IMR-90 (cell line): Measurements from ENCODE around the gene DIP2C. TPM values are rescaled to one million over a fixed set of nuclear protein-coding genes. Genes with fewer than 3 reads are reported as not detected.

Source experiments
- ATAC-seq: fragments of 200-7000 bp; cut with Tn5 transposase; 2 replicates; pipeline ENCODE4 v1.9.1; 2020; ENCODE audit warnings: low read depth, mild to moderate bottlenecking, moderate library complexity
- BruUV-seq: library from RNA; stranded (reverse); fragments of 400-500 nt; replicated peaks from 2 replicates; lab custom pipeline; 2021; lab: Mats Ljungman, UMichigan
- CTCF ChIA-PET: fragments of 300-600 bp; formaldehyde crosslinking; extraction: SDS; loops from one replicate; lab custom pipeline; 2021; ENCODE audit warnings: antibody characterized with exemption; lab: Yijun Ruan, JAX
- POLR2A ChIA-PET: fragments of 300-600 bp; sonication (Branson Sonifier 250); formaldehyde crosslinking; loops from one replicate; lab custom pipeline; 2022; ENCODE audit warnings: antibody characterized with exemption; ENCODE audit not compliant: unreplicated experiment; lab: Charles Lee
- DNase-seq: peaks from one replicate; pipeline ENCODE4 v3.0.0; 2013
- H2AFZ ChIP-seq: replicated peaks from 2 replicates; pipeline ENCODE3; 2013; ENCODE audit warnings: low read length, mild to moderate bottlenecking; ENCODE audit not compliant: poor library complexity
- H2AK5ac ChIP-seq: 2 replicates; pipeline ENCODE4 v1.6.1; 2013; ENCODE audit warnings: low read depth, low read length, inconsistent platforms
- H2AK9ac ChIP-seq: replicated peaks from 2 replicates; pipeline ENCODE3; 2013; ENCODE audit warnings: mild to moderate bottlenecking, low read depth, low read length, moderate library complexity; ENCODE audit not compliant: poor library complexity
- H2BK120ac ChIP-seq: 2 replicates; pipeline ENCODE4 v1.6.1; 2013; ENCODE audit warnings: low read depth, low read length, inconsistent platforms
- H2BK15ac ChIP-seq: 3 replicates; pipeline ENCODE4 v1.6.1; 2013; ENCODE audit warnings: low read depth, low read length, inconsistent platforms
- H2BK20ac ChIP-seq: 2 replicates; pipeline ENCODE4 v1.6.1; 2013; ENCODE audit warnings: low read depth, mild to moderate bottlenecking, inconsistent platforms, low read length, moderate library complexity
- H2BK5ac ChIP-seq: 2 replicates; pipeline ENCODE4 v1.6.1; 2013; ENCODE audit warnings: mild to moderate bottlenecking, low read depth, low read length, inconsistent platforms; ENCODE audit not compliant: poor library complexity, severe bottlenecking
- H3K14ac ChIP-seq: replicated peaks from 2 replicates; pipeline ENCODE4 v1.6.1; 2013; ENCODE audit warnings: low read depth, low read length, inconsistent platforms
- H3K18ac ChIP-seq: 2 replicates; pipeline ENCODE4 v1.6.1; 2013; ENCODE audit warnings: low read depth, low read length, control low read depth
- H3K23ac ChIP-seq: 2 replicates; pipeline ENCODE4 v1.6.1; 2013; ENCODE audit warnings: low read depth, low read length, inconsistent platforms
- H3K27ac ChIP-seq: 2 replicates; pipeline ENCODE4 v1.5.1; 2013; ENCODE audit warnings: mild to moderate bottlenecking, control low read depth, low read length; ENCODE audit not compliant: insufficient read depth
- H3K27me3 ChIP-seq: 2 replicates; pipeline ENCODE4 v1.6.1; 2013; ENCODE audit warnings: low read length; ENCODE audit not compliant: control insufficient read depth, insufficient read depth
- H3K36me3 ChIP-seq: 2 replicates; pipeline ENCODE4 v1.6.1; 2013; ENCODE audit warnings: low read length, mixed read lengths; ENCODE audit not compliant: control insufficient read depth, insufficient read depth
- H3K4ac ChIP-seq: 2 replicates; pipeline ENCODE4 v1.6.1; 2013; ENCODE audit warnings: low read depth, low read length, inconsistent platforms
- H3K4me1 ChIP-seq: 2 replicates; pipeline ENCODE4 v1.6.1; 2013; ENCODE audit warnings: low read length, mixed read lengths; ENCODE audit not compliant: control insufficient read depth, insufficient read depth
- H3K4me2 ChIP-seq: 2 replicates; pipeline ENCODE4 v1.6.1; 2013; ENCODE audit warnings: low read depth, mild to moderate bottlenecking, control low read depth, low read length, moderate library complexity
- H3K4me3 ChIP-seq: 2 replicates; pipeline ENCODE4 v1.5.1; 2013; ENCODE audit warnings: low read depth, mild to moderate bottlenecking, control low read depth, low read length, moderate library complexity; ENCODE audit not compliant: insufficient read depth
- H3K56ac ChIP-seq: 2 replicates; pipeline ENCODE4 v1.6.1; 2013; ENCODE audit warnings: low read length, inconsistent platforms; ENCODE audit not compliant: insufficient read depth; ENCODE audit errors: extremely low read depth
- H3K79me1 ChIP-seq, 2 experiments: 2 replicates each; pipeline ENCODE4 v1.6.1; 2013; ENCODE audit warnings: low read length in 2 of 2, inconsistent platforms in 1 of 2, low read depth in 1 of 2
- H3K9ac ChIP-seq: 2 replicates; pipeline ENCODE4 v1.6.1; 2013; ENCODE audit warnings: low read depth, low read length, control low read depth
- H3K9me1 ChIP-seq: 2 replicates; pipeline ENCODE4 v1.6.1; 2013; ENCODE audit warnings: low read length, inconsistent platforms; ENCODE audit not compliant: insufficient read depth
- H3K9me3 ChIP-seq: 2 replicates; pipeline ENCODE4 v1.6.1; 2013; ENCODE audit warnings: low read length; ENCODE audit not compliant: control insufficient read depth, insufficient read depth
- H4K20me1 ChIP-seq: 2 replicates; pipeline ENCODE4 v1.6.1; 2013; ENCODE audit warnings: low read length, inconsistent platforms; ENCODE audit not compliant: insufficient read depth
- H4K5ac ChIP-seq: 2 replicates; pipeline ENCODE4 v1.6.1; 2013; ENCODE audit warnings: mild to moderate bottlenecking, low read depth, low read length, control low read depth
- H4K8ac ChIP-seq, 2 experiments: 2 replicates each; pipeline ENCODE4 v1.6.1; 2013; ENCODE audit warnings: low read depth in 2 of 2, low read length in 2 of 2, control low read depth in 1 of 2, inconsistent platforms in 1 of 2
- H4K91ac ChIP-seq: 2 replicates; pipeline ENCODE4 v1.6.1; 2013; ENCODE audit warnings: low read depth, low read length, inconsistent platforms; ENCODE audit not compliant: insufficient read depth
- CEBPB ChIP-seq: IDR thresholded peaks from 2 replicates; pipeline ENCODE4 v1.6.1; 2012; ENCODE audit warnings: low read depth, low read length, improper control_type of control experiment
- CHD1 ChIP-seq: IDR thresholded peaks from 2 replicates; pipeline ENCODE4 v1.6.1; 2012; ENCODE audit warnings: low read depth, low read length, improper control_type of control experiment
- FOS ChIP-seq: fragments of 150-350 bp; IDR thresholded peaks from 2 replicates; pipeline ENCODE4 v1.6.1; 2016; ENCODE audit warnings: low read depth, low read length
- MAFK ChIP-seq: IDR thresholded peaks from 2 replicates; pipeline ENCODE4 v1.6.1; 2012; ENCODE audit warnings: low read depth, low read length, improper control_type of control experiment
- MAZ ChIP-seq: IDR thresholded peaks from 2 replicates; pipeline ENCODE4 v1.6.1; 2012; ENCODE audit warnings: low read depth, mild to moderate bottlenecking, low read length, improper control_type of control experiment, moderate library complexity, borderline replicate concordance
- NFE2L2 ChIP-seq: fragments of 150-350 bp; IDR thresholded peaks from 2 replicates; pipeline ENCODE4 v1.6.1; 2016; ENCODE audit warnings: low read depth, mild to moderate bottlenecking, low read length
- WGBS, 2 experiments: methylation state at CpG; one replicate each; pipeline versions ENCODE4 v1.1.5 to v1.1.7; 2013; ENCODE audit warnings: missing lambda C conversion rate in 2 of 2; ENCODE audit not compliant: insufficient read length in 1 of 2; ENCODE audit errors: extremely low coverage in 2 of 2; 5-methylcytosine and 5-hydroxymethylcytosine counted together
- dilution Hi-C: fragments of 300-500 bp; cut with HindIII; formaldehyde crosslinking; loops from one replicate; pipeline ENCODE4 v1.14.3; 2018; ENCODE audit warnings: low sequenced_read_pairs; ENCODE audit not compliant: unreplicated experiment
- in situ Hi-C: fragments of 300-500 bp; cut with MboI; formaldehyde crosslinking; loops from 3 replicates; pipeline ENCODE4 v1.14.3; 2019; ENCODE audit warnings: low sequenced_read_pairs, inconsistent platforms, mixed read lengths
- intact Hi-C: fragments of 100-400 bp; cut with micrococcal nuclease; formaldehyde crosslinking; loops from 2 replicates; pipeline ENCODE4 v1.10.0; 2022
- polyA plus RNA-seq, 3 experiments: library from polyadenylated mRNA; depleted of rRNA; stranded (reverse); fragments of >200 nt; gene quantifications; 2 replicates each; pipeline ENCODE4 v1.2.3, GENCODE V29; 2012; ENCODE audit warnings: low replicate concordance in 1 of 3
- total RNA-seq: library from RNA; depleted of rRNA; stranded (reverse); fragments of >200 nt; gene quantifications from 2 replicates; pipeline ENCODE4 v1.2.3, GENCODE V29; 2012
- TF ChIP-seq, protein P1 (sequence below): fragments of 150-350 bp; IDR thresholded peaks from 2 replicates; pipeline ENCODE4 v1.6.1; 2017; ENCODE audit warnings: mild to moderate bottlenecking, antibody characterized with exemption, low read length, low read depth
- TF ChIP-seq, protein P2 (sequence below): fragments of 150-350 bp; IDR thresholded peaks from 2 replicates; pipeline ENCODE4 v1.6.1; 2016; ENCODE audit warnings: low read depth, mild to moderate bottlenecking, low read length, moderate library complexity, borderline replicate concordance

DIP2C gene
- total and polyA plus RNA-seq, 2 of the 4 experiments (the other 2 are of a cell fraction) = 8.6 to 17.3 TPM

DNA sequence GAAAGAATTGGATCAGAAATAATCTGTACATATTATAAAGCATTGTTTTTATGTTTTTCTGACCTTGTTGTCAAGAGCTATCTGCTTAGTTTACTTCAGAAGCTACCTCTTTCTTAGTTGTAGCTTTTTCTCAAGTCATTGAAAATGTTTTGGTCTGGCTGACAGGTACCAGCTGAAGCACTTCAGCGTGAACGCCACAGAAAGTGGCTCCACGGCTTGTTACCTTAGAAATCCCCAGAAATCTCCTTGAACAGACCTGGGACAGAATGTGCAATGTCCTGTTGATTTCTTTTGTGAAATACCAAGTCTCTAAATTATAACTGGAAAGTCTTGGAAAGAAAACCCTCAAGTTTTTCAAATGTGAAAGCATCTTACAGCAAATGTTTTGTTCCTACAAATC is 457.4 kb downstream of the DIP2C start:
- Histone ChIP-seq H3K4me3 (no peak overlapping the region), H3K36me3 (0 out of 2 replicates have a peak, but pooled peaks cover 1% of the 10 kb centered on the region), H4K8ac (no peak overlapping the region), H2BK5ac (no peak overlapping the region), H3K9me3 (no peaks in the 10 kb centered on the region), H2AK9ac (no peak overlapping the region), H4K20me1 (peaks cover 4% of the 10 kb centered on the region; the same call in 1 of the 2 replicates), H3K56ac (no peak overlapping the region), H2BK15ac (no peak overlapping the region), H2BK120ac (no peak overlapping the region), H3K14ac (no peak overlapping the region), H3K27me3 (no peaks in the 10 kb centered on the region), H3K79me1 (peaks cover 29 to 47% of the 10 kb centered on the region in 2 experiments), H3K4me1 (no peaks in the 10 kb centered on the region; the same call in 1 of the 2 replicates), H3K18ac (no peak overlapping the region), H4K5ac (no peak overlapping the region), H3K4ac (no peak overlapping the region), H3K9me1 (peaks cover 8% of the 10 kb centered on the region), H3K9ac (no peak overlapping the region), H3K4me2 (no peak overlapping the region), H3K23ac (no peak overlapping the region), H2BK20ac (no peak overlapping the region), H4K91ac (no peak overlapping the region), H2AFZ (no peak overlapping the region), H2AK5ac (no peak overlapping the region), H3K27ac (no peak overlapping the region)
- dilution Hi-C loops (no loop called here), in situ Hi-C loops (no loop called here), intact Hi-C loops (no loop called here)
- POLR2A ChIA-PET = interaction anchor here (0.7 kb wide), 1 partner anchor 98 kb away, joined by 3 read pairs; no protein-coding TSS in a partner anchor
- no peak for TF ChIP-seq MAZ
- no peak for TF ChIP-seq MAFK
- no peak for TF ChIP-seq CEBPB
- TF ChIP-seq, protein P1, sequence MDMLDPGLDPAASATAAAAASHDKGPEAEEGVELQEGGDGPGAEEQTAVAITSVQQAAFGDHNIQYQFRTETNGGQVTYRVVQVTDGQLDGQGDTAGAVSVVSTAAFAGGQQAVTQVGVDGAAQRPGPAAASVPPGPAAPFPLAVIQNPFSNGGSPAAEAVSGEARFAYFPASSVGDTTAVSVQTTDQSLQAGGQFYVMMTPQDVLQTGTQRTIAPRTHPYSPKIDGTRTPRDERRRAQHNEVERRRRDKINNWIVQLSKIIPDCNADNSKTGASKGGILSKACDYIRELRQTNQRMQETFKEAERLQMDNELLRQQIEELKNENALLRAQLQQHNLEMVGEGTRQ = no peak
- TF ChIP-seq FOS = no peak
- TF ChIP-seq CHD1 = no peak
- TF ChIP-seq, protein P2, sequence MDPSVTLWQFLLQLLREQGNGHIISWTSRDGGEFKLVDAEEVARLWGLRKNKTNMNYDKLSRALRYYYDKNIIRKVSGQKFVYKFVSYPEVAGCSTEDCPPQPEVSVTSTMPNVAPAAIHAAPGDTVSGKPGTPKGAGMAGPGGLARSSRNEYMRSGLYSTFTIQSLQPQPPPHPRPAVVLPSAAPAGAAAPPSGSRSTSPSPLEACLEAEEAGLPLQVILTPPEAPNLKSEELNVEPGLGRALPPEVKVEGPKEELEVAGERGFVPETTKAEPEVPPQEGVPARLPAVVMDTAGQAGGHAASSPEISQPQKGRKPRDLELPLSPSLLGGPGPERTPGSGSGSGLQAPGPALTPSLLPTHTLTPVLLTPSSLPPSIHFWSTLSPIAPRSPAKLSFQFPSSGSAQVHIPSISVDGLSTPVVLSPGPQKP = no peak
- no peak for TF ChIP-seq NFE2L2
- no TSS peak for BruUV-seq
- 80% methylated on average over 1 of the region's 3 CpGs; no CpG with 5 or more reads in 1 of the 2 experiments for WGBS, 2 experiments
- ATAC-seq (no peak), DNase-seq (no peak)
- CTCF ChIA-PET = interaction anchor here (0.6 kb wide), 1 partner anchor 898 kb away, joined by 3 read pairs; no protein-coding TSS in a partner anchor
